Tibial artery (tissue), 4 donors: Measurements from ENCODE around the gene EPOP.

Experiments
- DNase-seq, 2 donors: peaks; one replicate each; pipeline ENCODE4 v3.0.0-alpha.2; 2019
- H3K27ac ChIP-seq, 2 donors: fragments of 200-600 bp; sonication (generic) in 1 of 2; 1 replicate in 1 of 2; 2 replicates in 1 of 2; pipeline ENCODE4 v1.5.1; 2018 to 2019; ENCODE audit warnings: mild to moderate bottlenecking in 1 of 2
- H3K27me3 ChIP-seq, 2 donors: fragments of 200-600 bp; sonication (generic) in 1 of 2; one replicate each; pipeline versions ENCODE4 v1.5.1 to v1.6.0; 2016 to 2019
- H3K36me3 ChIP-seq, 3 donors: fragments of 200-600 bp; sonication (generic) in 2 of 3; one replicate each; pipeline ENCODE4 v1.5.1; 2016 to 2019; ENCODE audit warnings: mild to moderate bottlenecking in 2 of 3
- H3K4me1 ChIP-seq, 4 donors: fragments of 200-600 bp; sonication (generic) in 2 of 4; 1 replicate in 3 of 4; 2 replicates in 1 of 4; pipeline ENCODE4 v1.5.1; 2016 to 2019
- H3K4me3 ChIP-seq, 2 donors: fragments of 200-600 bp; sonication (generic) in 1 of 2; 1 replicate in 1 of 2; 2 replicates in 1 of 2; pipeline ENCODE4 v1.5.1; 2018 to 2019; ENCODE audit warnings: mild to moderate bottlenecking in 2 of 2
- H3K9me3 ChIP-seq, 3 donors: fragments of 200-600 bp; sonication (generic) in 1 of 3; one replicate each; pipeline ENCODE4 v1.5.1; 2016 to 2019
- CTCF ChIP-seq, 2 experiments: fragments of 200-600 bp in 1 of 2; fragments of 450-650 bp in 1 of 2; IDR thresholded peaks; one replicate each; pipeline ENCODE4 v1.5.1; 2017 to 2019; ENCODE audit warnings: antibody characterized with exemption in 2 of 2, mild to moderate bottlenecking in 1 of 2, moderate library complexity in 1 of 2
- intact Hi-C: fragments of 100-400 bp; cut with DNase I; formaldehyde crosslinking; loops from one replicate; pipeline ENCODE4 v1.15.0; 2023; ENCODE audit warnings: low total_unique reads

Gene EPOP

GRCh38 chr17:38711792-38712571, 37.2 kb upstream of the EPOP start:
- H3K4me3 ChIP-seq: no peak overlapping the region
- H3K27me3 ChIP-seq: no peaks in the 10 kb centered on the region
- no peak for DNase-seq
- no peak for TF ChIP-seq CTCF (IDR thresholded peaks at IDR 0.05)
- H3K27ac ChIP-seq: no peak overlapping the region
- peaks cover 56 to 98% (median 85%) of the 10 kb centered on the region in 3 donors for H3K36me3 ChIP-seq
- intact Hi-C loops: no loop called here
- peaks cover 0 to 10% (median 6%) of the 10 kb centered on the region in 4 donors for H3K4me1 ChIP-seq
- no peaks in the 10 kb centered on the region for H3K9me3 ChIP-seq

GRCh38 chr17:38710985-38711384, 36.2 kb upstream of the EPOP start:
- H3K4me3 ChIP-seq: no peak overlapping the region
- no peaks in the 10 kb centered on the region for H3K9me3 ChIP-seq
- intact Hi-C loops: no loop called here
- DNase-seq: no peak
- H3K27ac ChIP-seq: no peak overlapping the region
- peaks cover 3 to 18% (median 14%) of the 10 kb centered on the region in 4 donors for H3K4me1 ChIP-seq
- H3K27me3 ChIP-seq: no peaks in the 10 kb centered on the region
- peaks cover 46 to 88% (median 75%) of the 10 kb centered on the region in 3 donors for H3K36me3 ChIP-seq
- TF ChIP-seq CTCF (IDR thresholded peaks at IDR 0.05): no peak

- intact Hi-C loops: no loop called here
- TF ChIP-seq CTCF (IDR thresholded peaks at IDR 0.05): no peak
- Histone ChIP-seq H3K9me3 (no peaks in the 10 kb centered on the region), H3K27ac (no peak overlapping the region), H3K4me3 (no peak overlapping the region), H3K4me1 (peaks cover 3 to 18% (median 14%) of the 10 kb centered on the region in 4 donors), H3K36me3 (peaks cover 42 to 84% (median 71%) of the 10 kb centered on the region in 3 donors), H3K27me3 (no peaks in the 10 kb centered on the region)
- DNase-seq: no peak
These were observed 35.8 kb upstream of the EPOP start for GRCh38 chr17:38710604-38710962.

- H3K36me3 ChIP-seq: peaks cover 37 to 78% (median 66%) of the 10 kb centered on the region in 3 donors
These were observed 35.3 kb upstream of the EPOP start for GRCh38 chr17:38709864-38710603.

More at GRCh38 chr17:38709864-38710603, 35.3 kb upstream of the EPOP start:
- no peaks in the 10 kb centered on the region for H3K27me3 ChIP-seq
- no peak for DNase-seq
- peaks cover 3 to 18% (median 14%) of the 10 kb centered on the region in 4 donors for H3K4me1 ChIP-seq
- no peaks in the 10 kb centered on the region for H3K9me3 ChIP-seq
- H3K27ac ChIP-seq: no peak overlapping the region
- no peak for TF ChIP-seq CTCF (IDR thresholded peaks at IDR 0.05)
- intact Hi-C loops: no loop called here
- H3K4me3 ChIP-seq: no peak overlapping the region
